Parathyroid adenoma (tissue), 2 donors: ENCODE results near the gene PLXNA2.

Experiments
- H2AFZ ChIP-seq: fragments of 300-600 bp; sonication (generic); one replicate; pipeline ENCODE4 v1.7.0; 2017; ENCODE audit warnings: antibody characterized with exemption, mild to moderate bottlenecking
- H3K27ac ChIP-seq: fragments of 300-600 bp; sonication (generic); one replicate; pipeline ENCODE4 v1.7.0; 2017
- H3K27me3 ChIP-seq: fragments of 300-600 bp; sonication (generic); one replicate; pipeline ENCODE4 v1.7.0; 2017; ENCODE audit warnings: low read length; ENCODE audit not compliant: control insufficient read depth, insufficient read depth
- H3K36me3 ChIP-seq: fragments of 300-600 bp; sonication (generic); one replicate; pipeline ENCODE4 v1.7.0; 2017; ENCODE audit warnings: low read length; ENCODE audit not compliant: control insufficient read depth, insufficient read depth
- H3K4me1 ChIP-seq: fragments of 300-600 bp; sonication (generic); one replicate; pipeline ENCODE4 v1.7.0; 2017; ENCODE audit warnings: control low read depth
- H3K4me2 ChIP-seq: fragments of 300-600 bp; sonication (generic); one replicate; pipeline ENCODE4 v1.7.0; 2017; ENCODE audit warnings: low read length
- H3K4me3 ChIP-seq: fragments of 300-600 bp; sonication (generic); one replicate; pipeline ENCODE4 v1.7.0; 2017; ENCODE audit warnings: low read depth, low read length
- H3K79me2 ChIP-seq: fragments of 300-600 bp; sonication (generic); one replicate; pipeline ENCODE4 v1.7.0; 2017; ENCODE audit warnings: control low read depth
- H3K9ac ChIP-seq: fragments of 300-600 bp; sonication (generic); one replicate; pipeline ENCODE4 v1.7.0; 2017; ENCODE audit warnings: mild to moderate bottlenecking
- H3K9me3 ChIP-seq: fragments of 300-600 bp; sonication (generic); one replicate; pipeline ENCODE4 v1.7.0; 2017; ENCODE audit warnings: low read length; ENCODE audit not compliant: control insufficient read depth
- TF ChIP-seq, protein P1 (sequence below): fragments of 300-600 bp; sonication (generic); IDR thresholded peaks from one replicate; pipeline ENCODE4 v1.7.0; 2017; ENCODE audit warnings: antibody characterized with exemption, mild to moderate bottlenecking
- donor health status: primary hyperparathyroidism.

PLXNA2 gene

DNA sequence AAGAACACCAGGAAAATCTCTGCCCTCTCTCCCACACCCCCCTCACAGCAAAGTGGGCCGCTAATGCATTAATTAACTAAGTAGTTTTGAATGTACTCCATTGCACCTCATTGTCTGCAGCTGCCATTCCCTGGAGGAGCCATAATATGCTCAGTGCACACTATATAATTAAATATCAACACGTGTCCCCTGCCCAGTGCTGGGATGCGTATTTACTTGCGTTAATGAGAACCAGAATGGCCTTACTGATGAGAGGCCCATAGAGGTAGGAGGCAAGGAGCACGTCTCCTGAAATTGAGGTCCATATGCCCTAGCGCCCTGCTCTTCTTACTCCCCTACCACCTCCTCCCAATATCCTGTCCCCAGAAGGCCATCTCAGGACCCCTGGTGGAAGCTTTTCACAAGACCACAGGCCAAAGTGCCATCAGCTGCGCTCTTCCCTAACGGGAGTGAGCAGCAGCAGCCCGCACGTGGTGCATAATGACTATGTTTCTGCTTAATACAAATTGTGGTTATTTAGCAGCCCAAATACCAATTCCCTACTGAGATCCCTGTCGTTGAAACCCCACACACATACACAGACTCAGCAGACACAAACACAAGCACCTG is 76.8 kb downstream of the PLXNA2 start:
- no peak overlapping the region for H3K27ac ChIP-seq

DNA sequence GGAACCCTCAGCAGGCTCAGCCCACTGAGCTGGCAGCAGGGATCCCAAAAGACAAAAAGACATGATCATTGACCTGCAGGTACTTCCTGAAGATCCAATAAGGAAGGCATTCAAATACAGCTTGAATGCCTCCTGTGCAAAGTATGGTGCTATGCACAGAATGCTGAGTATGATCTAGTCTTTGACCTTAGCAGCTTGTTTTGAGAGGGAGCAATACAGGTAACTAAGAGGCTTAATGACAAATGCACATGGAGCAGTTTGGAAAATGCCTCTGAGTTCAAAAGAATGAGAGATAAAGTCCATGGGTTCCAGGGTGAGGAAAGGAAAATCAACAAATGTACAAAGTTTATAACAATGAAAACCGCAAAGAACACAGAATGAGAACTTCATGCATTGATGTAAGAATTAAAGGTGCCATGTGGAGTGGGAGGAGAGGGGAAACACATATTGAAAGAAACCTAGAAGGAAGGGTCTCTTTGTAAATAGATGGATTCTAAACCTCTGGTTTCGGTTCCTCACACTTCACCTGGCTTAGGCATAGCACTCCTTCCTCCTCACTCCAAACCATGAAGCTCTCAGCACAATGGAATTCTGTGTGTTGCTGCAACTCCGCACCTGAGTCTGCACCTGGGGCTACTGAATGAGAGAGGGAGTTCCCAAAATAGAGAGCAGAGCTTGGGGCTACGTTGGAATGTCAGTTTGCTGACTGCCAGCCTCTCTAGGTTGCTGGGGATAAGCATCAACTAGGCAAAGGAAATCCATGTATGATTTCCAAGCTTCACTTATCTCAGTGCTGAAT is 77.6 kb downstream of the PLXNA2 start:
- TF ChIP-seq, protein P1, sequence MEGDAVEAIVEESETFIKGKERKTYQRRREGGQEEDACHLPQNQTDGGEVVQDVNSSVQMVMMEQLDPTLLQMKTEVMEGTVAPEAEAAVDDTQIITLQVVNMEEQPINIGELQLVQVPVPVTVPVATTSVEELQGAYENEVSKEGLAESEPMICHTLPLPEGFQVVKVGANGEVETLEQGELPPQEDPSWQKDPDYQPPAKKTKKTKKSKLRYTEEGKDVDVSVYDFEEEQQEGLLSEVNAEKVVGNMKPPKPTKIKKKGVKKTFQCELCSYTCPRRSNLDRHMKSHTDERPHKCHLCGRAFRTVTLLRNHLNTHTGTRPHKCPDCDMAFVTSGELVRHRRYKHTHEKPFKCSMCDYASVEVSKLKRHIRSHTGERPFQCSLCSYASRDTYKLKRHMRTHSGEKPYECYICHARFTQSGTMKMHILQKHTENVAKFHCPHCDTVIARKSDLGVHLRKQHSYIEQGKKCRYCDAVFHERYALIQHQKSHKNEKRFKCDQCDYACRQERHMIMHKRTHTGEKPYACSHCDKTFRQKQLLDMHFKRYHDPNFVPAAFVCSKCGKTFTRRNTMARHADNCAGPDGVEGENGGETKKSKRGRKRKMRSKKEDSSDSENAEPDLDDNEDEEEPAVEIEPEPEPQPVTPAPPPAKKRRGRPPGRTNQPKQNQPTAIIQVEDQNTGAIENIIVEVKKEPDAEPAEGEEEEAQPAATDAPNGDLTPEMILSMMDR: no peak
- Histone ChIP-seq H3K4me1 (no peaks in the 10 kb centered on the region), H3K27ac (no peak overlapping the region), H3K9ac (no peak overlapping the region), H3K4me3 (no peak overlapping the region), H3K36me3 (no peaks in the 10 kb centered on the region), H3K27me3 (no peaks in the 10 kb centered on the region), H2AFZ (no peak overlapping the region), H3K79me2 (no peaks in the 10 kb centered on the region), H3K9me3 (no peaks in the 10 kb centered on the region), H3K4me2 (no peak overlapping the region)

More for the DNA sequence above, 76.8 kb downstream of the PLXNA2 start:
- H3K4me1 ChIP-seq: no peaks in the 10 kb centered on the region
- H2AFZ ChIP-seq: no peak overlapping the region
- TF ChIP-seq, protein P1: no peak
- no peak overlapping the region for H3K9ac ChIP-seq
- no peak overlapping the region for H3K4me2 ChIP-seq
- no peaks in the 10 kb centered on the region for H3K9me3 ChIP-seq
- no peaks in the 10 kb centered on the region for H3K79me2 ChIP-seq
- H3K36me3 ChIP-seq: no peaks in the 10 kb centered on the region
- no peak overlapping the region for H3K4me3 ChIP-seq
- H3K27me3 ChIP-seq: no peaks in the 10 kb centered on the region

DNA sequence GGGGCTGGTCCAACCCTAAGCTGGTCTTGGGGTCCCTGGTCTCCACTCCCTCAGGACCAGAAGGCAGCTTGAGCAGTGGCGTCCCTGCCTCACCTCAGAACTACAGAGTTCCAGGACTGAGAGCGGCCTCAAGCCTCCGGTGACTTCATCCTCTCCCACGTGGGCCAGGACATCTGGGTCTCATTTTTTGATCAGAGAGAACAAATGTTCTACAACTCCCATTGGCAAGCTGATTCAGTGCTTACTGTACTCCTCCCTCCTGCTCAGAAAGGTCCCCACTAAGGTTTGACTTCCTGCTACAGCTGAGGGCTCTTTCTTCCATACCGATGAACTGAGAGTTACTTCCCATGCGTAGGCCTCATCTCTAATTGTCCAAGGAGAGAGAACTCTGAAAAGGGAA is 78.5 kb downstream of the PLXNA2 start:
- H3K9me3 ChIP-seq: no peaks in the 10 kb centered on the region
- H3K27me3 ChIP-seq: no peaks in the 10 kb centered on the region
- no peak overlapping the region for H3K4me2 ChIP-seq
- H3K9ac ChIP-seq: no peak overlapping the region
- H3K27ac ChIP-seq: no peak overlapping the region
- H3K36me3 ChIP-seq: no peaks in the 10 kb centered on the region
- no peaks in the 10 kb centered on the region for H3K79me2 ChIP-seq
- H3K4me1 ChIP-seq: no peaks in the 10 kb centered on the region
- H2AFZ ChIP-seq: no peak overlapping the region
- H3K4me3 ChIP-seq: no peak overlapping the region
- TF ChIP-seq, protein P1: no peak

DNA sequence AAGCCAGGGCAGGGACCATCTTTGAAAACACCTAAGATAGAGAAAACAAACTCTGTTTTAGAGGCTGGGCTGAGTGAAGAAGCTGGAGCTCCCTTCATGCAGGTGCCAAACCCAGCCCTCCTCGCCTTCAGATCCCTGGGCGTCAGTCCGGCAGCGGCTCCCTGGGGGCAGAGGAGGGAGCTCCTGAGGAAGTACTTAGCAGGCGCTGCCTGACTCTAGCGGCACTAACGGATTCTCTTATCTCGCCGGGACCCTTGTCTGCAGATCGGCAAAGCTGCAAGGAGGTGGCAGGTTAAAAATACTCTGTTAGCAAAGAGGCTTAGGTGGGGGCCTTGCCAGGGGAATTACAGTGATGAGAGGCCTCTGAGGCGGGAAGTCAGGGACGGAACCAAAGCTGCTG is 79.6 kb downstream of the PLXNA2 start:
- TF ChIP-seq, protein P1: no peak
- Histone ChIP-seq H3K9ac (no peak overlapping the region), H3K27ac (no peak overlapping the region), H3K4me3 (no peak overlapping the region), H3K4me1 (no peaks in the 10 kb centered on the region), H2AFZ (no peak overlapping the region), H3K27me3 (no peaks in the 10 kb centered on the region), H3K4me2 (no peak overlapping the region), H3K79me2 (no peaks in the 10 kb centered on the region), H3K36me3 (no peaks in the 10 kb centered on the region), H3K9me3 (no peaks in the 10 kb centered on the region)

DNA sequence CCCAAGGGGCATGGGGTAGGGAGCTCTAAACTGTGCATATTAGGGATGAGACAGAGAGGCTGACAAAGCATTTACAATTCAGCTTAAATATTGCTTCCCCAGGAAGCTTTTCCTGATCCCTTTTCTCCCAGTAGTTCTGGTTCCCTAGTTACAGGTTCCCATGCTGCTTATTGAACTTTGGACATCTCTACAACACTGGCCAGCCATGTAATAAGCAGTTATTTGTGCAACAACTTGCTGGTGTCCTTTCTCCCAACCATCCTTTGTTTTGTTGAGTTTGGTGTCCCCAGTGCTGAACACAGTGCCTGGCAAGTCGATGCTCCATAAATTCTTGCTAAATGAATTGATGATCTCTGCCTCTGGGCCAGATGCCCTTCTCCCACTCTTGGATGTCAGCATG is 80.6 kb downstream of the PLXNA2 start:
- Histone ChIP-seq H3K27ac (no peak overlapping the region), H3K9me3 (no peaks in the 10 kb centered on the region), H3K36me3 (no peaks in the 10 kb centered on the region), H3K4me1 (no peaks in the 10 kb centered on the region), H2AFZ (no peak overlapping the region), H3K27me3 (no peaks in the 10 kb centered on the region), H3K9ac (no peak overlapping the region), H3K4me2 (no peak overlapping the region), H3K4me3 (no peak overlapping the region), H3K79me2 (no peaks in the 10 kb centered on the region)
- TF ChIP-seq, protein P1: no peak
